Upper lobe of right lung (tissue), 1 donor: ENCODE results near the gene NDUFB7. TPM values are rescaled to one million over a fixed set of nuclear protein-coding genes. Genes with fewer than 3 reads are reported as not detected.

Experiments
- ATAC-seq: fragments of 200-7000 bp; cut with Tn5 transposase; one replicate; pipeline ENCODE4 v1.9.1; 2020; ENCODE audit warnings: mild to moderate bottlenecking, moderate library complexity
- DNase-seq: peaks from one replicate; pipeline ENCODE4 v3.0.0-alpha.2; 2020
- H3K27ac ChIP-seq: fragments of 200-600 bp; one replicate; pipeline ENCODE4 v1.8.0; 2022
- H3K27me3 ChIP-seq: fragments of 200-600 bp; one replicate; pipeline ENCODE4 v1.8.0; 2022; ENCODE audit warnings: mild to moderate bottlenecking
- H3K36me3 ChIP-seq: fragments of 200-600 bp; one replicate; pipeline ENCODE4 v1.8.0; 2022
- H3K4me1 ChIP-seq: fragments of 200-600 bp; one replicate; pipeline ENCODE4 v1.8.0; 2022
- H3K4me3 ChIP-seq: fragments of 200-600 bp; one replicate; pipeline ENCODE4 v1.8.0; 2022; ENCODE audit warnings: mild to moderate bottlenecking
- H3K9me3 ChIP-seq: fragments of 200-600 bp; one replicate; pipeline ENCODE4 v1.8.0; 2022
- CTCF ChIP-seq: fragments of 200-600 bp; IDR thresholded peaks from one replicate; pipeline ENCODE4 v1.8.0; 2022; ENCODE audit warnings: antibody characterized with exemption
- intact Hi-C: fragments of 100-400 bp; cut with DNase I; formaldehyde crosslinking; loops from one replicate; pipeline ENCODE4 v1.11.0; 2022
- total RNA-seq: library from RNA; stranded (reverse); fragmentation: NEBNext Ultra II Directional; extraction: Animal tissue kit (Norgen Biotek cat#: 25700); gene quantifications from one replicate; pipeline ENCODE4 v1.2.1, GENCODE V29; 2021
- donor health status: DM: no; HTN: yes; CAD: no; lungs with severe emphysema.

Gene NDUFB7
- total RNA-seq, 1 donor from 2014 or later = 113 TPM

GRCh38 chr19:14536926-14537692, 34.8 kb downstream of the NDUFB7 start:
- DNase-seq (peak; percentile 92), ATAC-seq (peak; percentile 95)
- TF ChIP-seq CTCF = no peak
- no peak overlapping the region for H3K27ac ChIP-seq
- H3K4me3 ChIP-seq = peak overlapping the region; percentile 30
- peaks cover 4% of the 10 kb centered on the region for H3K4me1 ChIP-seq
- no peaks in the 10 kb centered on the region for H3K9me3 ChIP-seq
- no peaks in the 10 kb centered on the region for H3K36me3 ChIP-seq
- intact Hi-C loops = no loop called here
- no peaks in the 10 kb centered on the region for H3K27me3 ChIP-seq

GRCh38 chr19:14533450-14533849, 38.4 kb downstream of the NDUFB7 start:
- DNase-seq (no peak), ATAC-seq (no peak)
- TF ChIP-seq CTCF = no peak
- Histone ChIP-seq H3K27me3 (no peaks in the 10 kb centered on the region), H3K4me3 (no peak overlapping the region), H3K9me3 (no peaks in the 10 kb centered on the region), H3K27ac (no peak overlapping the region), H3K36me3 (no peaks in the 10 kb centered on the region), H3K4me1 (peaks cover 13% of the 10 kb centered on the region)
- intact Hi-C loops = no loop called here

- intact Hi-C loops = no loop called here
- Histone ChIP-seq H3K36me3 (no peaks in the 10 kb centered on the region), H3K4me1 (peaks cover 9% of the 10 kb centered on the region), H3K27me3 (no peaks in the 10 kb centered on the region), H3K9me3 (no peaks in the 10 kb centered on the region), H3K4me3 (peak overlapping the region; percentile 79), H3K27ac (peak overlapping the region; percentile 82)
- no peak for DNase-seq
- no peak for TF ChIP-seq CTCF
- ATAC-seq = no peak
Measured at GRCh38 chr19:14530506-14530905, 41.4 kb downstream of the NDUFB7 start.

GRCh38 chr19:14530005-14530348, 41.9 kb downstream of the NDUFB7 start:
- intact Hi-C loops = no loop called here
- DNase-seq (peak; percentile 88), ATAC-seq (peak; percentile 1)
- no peaks in the 10 kb centered on the region for H3K9me3 ChIP-seq
- peak overlapping the region; percentile 79 for H3K4me3 ChIP-seq
- peak overlapping the region; percentile 82 for H3K27ac ChIP-seq
- no peak for TF ChIP-seq CTCF
- peaks cover 9% of the 10 kb centered on the region for H3K4me1 ChIP-seq
- no peaks in the 10 kb centered on the region for H3K27me3 ChIP-seq
- no peaks in the 10 kb centered on the region for H3K36me3 ChIP-seq

- intact Hi-C loops = no loop called here
- peak; percentile 99 for ATAC-seq
- H3K4me3 ChIP-seq = peak within 1 kb of the TSS; percentile 79
- H3K27me3 ChIP-seq = no peaks in the 10 kb centered on the region
- peak; percentile 100 for DNase-seq
- H3K27ac ChIP-seq = peak within 1 kb of the TSS; percentile 82
- H3K9me3 ChIP-seq = no peaks in the 10 kb centered on the region
- TF ChIP-seq CTCF = no peak
- H3K36me3 ChIP-seq = no peaks in the 10 kb centered on the region
- peaks cover 9% of the 10 kb centered on the region for H3K4me1 ChIP-seq
Measured at GRCh38 chr19:14529254-14530004, 42.4 kb downstream of the NDUFB7 start, which contains the start of gene TECR. Gene TECR, plus strand, starts transcription at chr19:14529594. Its CDS starts 103 bp downstream, at chr19:14529697.
